Endothelial cell of umbilical vein (primary cell): ENCODE measurements around the gene POTEJ.
"Not testable (repeated sequence)": the region's sequence is repeated elsewhere in the genome, so short reads cannot be mapped to it uniquely, and the experiment has no call there.

Experiments
- CTCF ChIP-seq, 2 donors: IDR thresholded peaks; 1 replicate in 1 of 2; 2 replicates in 1 of 2; pipeline ENCODE4 v1.5.1; 2011; ENCODE audit warnings: low read length in 2 of 2, mild to moderate bottlenecking in 2 of 2, moderate library complexity in 2 of 2, control low read depth in 1 of 2, inconsistent platforms in 1 of 2, low read depth in 1 of 2; ENCODE audit not compliant: insufficient read depth in 1 of 2; ENCODE audit errors: extremely low read depth in 1 of 2
- EZH2 ChIP-seq: IDR thresholded peaks from 2 replicates; pipeline ENCODE4 v1.6.1; 2012; ENCODE audit warnings: borderline replicate concordance, low read depth, mild to moderate bottlenecking, moderate library complexity, low read length, inconsistent platforms; ENCODE audit not compliant: severe bottlenecking
- FOS ChIP-seq: IDR thresholded peaks from 2 replicates; pipeline ENCODE4 v1.6.1; 2011; ENCODE audit warnings: mild to moderate bottlenecking, low read length, moderate library complexity, borderline replicate concordance; ENCODE audit not compliant: insufficient read depth
- GATA2 ChIP-seq: IDR thresholded peaks from 2 replicates; pipeline ENCODE4 v1.7.0; 2011; ENCODE audit warnings: low read depth, mild to moderate bottlenecking, moderate library complexity, mixed read lengths, low read length; ENCODE audit not compliant: insufficient read length, insufficient read depth
- MAX ChIP-seq: IDR thresholded peaks from 2 replicates; pipeline ENCODE4 v1.6.1; 2011; ENCODE audit not compliant: insufficient read depth, insufficient read length
- MYC ChIP-seq: IDR thresholded peaks from one replicate; pipeline ENCODE4 v1.6.1; 2011; ENCODE audit warnings: mild to moderate bottlenecking, low read depth, low read length
- POLR2A ChIP-seq: IDR thresholded peaks from 2 replicates; pipeline ENCODE4 v1.6.1; 2012; ENCODE audit warnings: low read depth, mild to moderate bottlenecking, control low read depth, low read length
- POLR2AphosphoS5 ChIP-seq: IDR thresholded peaks from 2 replicates; pipeline ENCODE4 v1.6.1; 2012; ENCODE audit warnings: low read depth, mild to moderate bottlenecking, control low read depth, low read length, moderate library complexity; ENCODE audit not compliant: insufficient read depth

GRCh38 chr2:130584726-130585125 lies 26.5 kb upstream of the POTEJ start:
- TF ChIP-seq CTCF (IDR thresholded peaks at IDR 0.05; ENCODE audit: extremely low read depth in 1 of 2, insufficient read depth in 1 of 2, low read depth in 1 of 2, low read length in 2 of 2); EZH2; POLR2A; POLR2AphosphoS5; FOS; GATA2; MAX; MYC: not testable (repeated sequence)
